Peyer's patch (tissue), 4 donors: Measurements from ENCODE around the gene HYAL2.

Experiments
- CTCF ChIP-seq, 6 experiments: fragments of 450-650 bp in 4 of 6; fragments of 200-600 bp in 2 of 6; sonication (generic) in 1 of 6; IDR thresholded peaks; one replicate each; pipeline ENCODE4 v1.5.1; 2017 to 2019; ENCODE audit warnings: antibody characterized with exemption in 6 of 6, mild to moderate bottlenecking in 3 of 6, moderate library complexity in 1 of 6
- POLR2A ChIP-seq, 2 donors: fragments of 450-650 bp; IDR thresholded peaks; one replicate each; pipeline ENCODE4 v1.5.1; 2017; ENCODE audit warnings: antibody characterized with exemption in 2 of 2, mild to moderate bottlenecking in 2 of 2, moderate library complexity in 2 of 2

GRCh38 chr3:50273689-50274065 is 48.9 kb downstream of the HYAL2 start:
- no peak for TF ChIP-seq CTCF (IDR thresholded peaks at IDR 0.05)
- TF ChIP-seq POLR2A (IDR thresholded peaks at IDR 0.05): no peak
